Adrenal gland (tissue), 5 donors: ENCODE results near the gene CYRIA.

ENCODE experiments used
- CTCF ChIP-seq, 6 experiments: fragments of 450-650 bp in 4 of 6; fragments of 200-600 bp in 2 of 6; sonication (generic) in 1 of 6; IDR thresholded peaks; 1 replicate in 5 of 6; 2 replicates in 1 of 6; pipeline versions ENCODE4 v1.5.1 to v1.8.0; 2016 to 2021; ENCODE audit warnings: antibody characterized with exemption in 6 of 6, mild to moderate bottlenecking in 2 of 6, moderate library complexity in 1 of 6
- POLR2A ChIP-seq, 2 donors: fragments of 450-650 bp; IDR thresholded peaks; one replicate each; pipeline ENCODE4 v1.6.1; 2017; ENCODE audit warnings: antibody characterized with exemption in 2 of 2, mild to moderate bottlenecking in 2 of 2, moderate library complexity in 1 of 2
- donor health status: DM: no; HTN: no; CAD: no.

- TF ChIP-seq POLR2A (IDR thresholded peaks at IDR 0.05), result no peak
- TF ChIP-seq CTCF (IDR thresholded peaks at IDR 0.05), result no peak
These were observed 22.5 kb downstream of the CYRIA start for GRCh38 chr2:16643099-16643498.
